Body of pancreas (tissue), 4 donors: Measurements from ENCODE around the gene DDO. TPM values are rescaled to one million over a fixed set of nuclear protein-coding genes. Genes with fewer than 3 reads are reported as not detected.
A peak's percentile ranks its signal among the peaks of the same experiment; 100 is the strongest.

Experiments used
- ATAC-seq: fragments of 150-250 bp; one replicate; pipeline ENCODE4 v1.9.1; 2016
- DNase-seq, 4 donors: peaks; one replicate each; pipeline ENCODE4 v3.0.0-alpha.2; 2019
- H3K27ac ChIP-seq, 4 donors: fragments of 200-600 bp; sonication (generic); 1 replicate in 3 of 4; 2 replicates in 1 of 4; pipeline versions ENCODE4 v1.5.1 to v1.6.1; 2016 to 2019; ENCODE audit warnings: mild to moderate bottlenecking in 1 of 4, mixed read lengths in 1 of 4, moderate library complexity in 1 of 4
- H3K27me3 ChIP-seq, 2 donors: fragments of 200-600 bp; sonication (generic); one replicate each; pipeline ENCODE4 v1.6.0; 2016; ENCODE audit warnings: mild to moderate bottlenecking in 1 of 2
- H3K36me3 ChIP-seq, 2 donors: fragments of 200-600 bp; sonication (generic); replicated peaks in 1 of 2; 2 replicates each; pipeline ENCODE4 v1.5.1; 2016; ENCODE audit warnings: low read depth in 2 of 2; ENCODE audit not compliant: insufficient read depth in 1 of 2
- H3K4me1 ChIP-seq: fragments of 200-600 bp; sonication (generic); one replicate; pipeline ENCODE4 v1.6.0; 2016
- H3K4me3 ChIP-seq, 2 donors: fragments of 200-600 bp; sonication (generic); 1 replicate in 1 of 2; 2 replicates in 1 of 2; pipeline ENCODE4 v1.5.1; 2016 to 2019
- H3K9me3 ChIP-seq, 3 donors: fragments of 200-600 bp; sonication (generic); 1 replicate in 2 of 3; 2 replicates in 1 of 3; pipeline ENCODE4 v1.5.1; 2016
- CTCF ChIP-seq, 7 experiments: fragments of 450-650 bp in 4 of 7; fragments of 200-600 bp in 3 of 7; sonication (generic) in 3 of 7; IDR thresholded peaks; one replicate each; pipeline ENCODE4 v1.5.1; 2016 to 2019; ENCODE audit warnings: antibody characterized with exemption in 7 of 7
- POLR2A ChIP-seq, 3 donors: fragments of 450-650 bp; IDR thresholded peaks; one replicate each; pipeline ENCODE4 v1.6.1; 2016; ENCODE audit warnings: antibody characterized with exemption in 3 of 3, mild to moderate bottlenecking in 2 of 3
- WGBS, 2 donors: methylation state at CpG; one replicate each; pipeline ENCODE4 v1.1.5; 2017; 5-methylcytosine and 5-hydroxymethylcytosine counted together
- intact Hi-C: fragments of 100-400 bp; cut with DNase I; formaldehyde crosslinking; loops from one replicate; pipeline ENCODE4 v1.15.1; 2023
- total RNA-seq, 2 donors: library from RNA; depleted of rRNA; stranded (reverse); fragments of >200 nt; gene quantifications; one replicate each; pipeline ENCODE4 v1.1.0, GENCODE V29; 2016

DDO gene
- total RNA-seq, 2 donors from 2014 or later: 1.3 TPM; not detected in 1

- Histone ChIP-seq H3K4me3 (no peak overlapping the region), H3K36me3 (no peaks in the 10 kb centered on the region), H3K9me3 (no peaks in the 10 kb centered on the region), H3K27me3 (no peaks in the 10 kb centered on the region), H3K27ac (no peak overlapping the region), H3K4me1 (no peaks in the 10 kb centered on the region)
- ATAC-seq (no peak), DNase-seq (no peak)
- TF ChIP-seq POLR2A (IDR thresholded peaks at IDR 0.05): no peak
- TF ChIP-seq CTCF (IDR thresholded peaks at IDR 0.05): no peak
- intact Hi-C loops: no loop called here
Observed at GRCh38 chr6:110422444-110422822, 7.1 kb upstream of the DDO start.

- no peak overlapping the region for H3K4me3 ChIP-seq
- ATAC-seq (no peak), DNase-seq (peak in 1 of 4 donors; percentile 31)
- no peaks in the 10 kb centered on the region for H3K36me3 ChIP-seq
- WGBS, 2 donors: 45 to 73% methylated on average over 4 of the region's 4 CpGs
- no peak overlapping the region for H3K27ac ChIP-seq
- intact Hi-C loops: no loop called here
- no peaks in the 10 kb centered on the region for H3K9me3 ChIP-seq
- no peaks in the 10 kb centered on the region for H3K4me1 ChIP-seq
- TF ChIP-seq CTCF (IDR thresholded peaks at IDR 0.05) (no peak), POLR2A (IDR thresholded peaks at IDR 0.05) (no peak)
- H3K27me3 ChIP-seq: no peaks in the 10 kb centered on the region
Observed at GRCh38 chr6:110421749-110422443, 6.5 kb upstream of the DDO start.

- intact Hi-C loops: no loop called here
- Histone ChIP-seq H3K4me3 (no peak overlapping the region), H3K9me3 (no peaks in the 10 kb centered on the region), H3K36me3 (no peaks in the 10 kb centered on the region), H3K4me1 (peaks cover 15% of the 10 kb centered on the region), H3K27me3 (no peaks in the 10 kb centered on the region), H3K27ac (no peak overlapping the region)
- ATAC-seq (no peak), DNase-seq (no peak)
- WGBS, 2 donors: 61 to 67% methylated on average over 6 of the region's 6 CpGs
- no peak for TF ChIP-seq POLR2A (IDR thresholded peaks at IDR 0.05)
- TF ChIP-seq CTCF (IDR thresholded peaks at IDR 0.05): no peak
Observed at GRCh38 chr6:110419028-110419739, 3.8 kb upstream of the DDO start.

- intact Hi-C loops: no loop called here
- no peak overlapping the region for H3K4me3 ChIP-seq
- H3K9me3 ChIP-seq: no peaks in the 10 kb centered on the region
- no peak for ATAC-seq
- no peak for DNase-seq
- WGBS, 2 donors: 81 to 85% methylated on average over 3 of the region's 3 CpGs
- H3K36me3 ChIP-seq: no peaks in the 10 kb centered on the region
- peaks cover 16% of the 10 kb centered on the region for H3K4me1 ChIP-seq
- no peaks in the 10 kb centered on the region for H3K27me3 ChIP-seq
- no peak for TF ChIP-seq CTCF (IDR thresholded peaks at IDR 0.05)
- H3K27ac ChIP-seq: no peak overlapping the region
Observed at GRCh38 chr6:110418594-110418993, 3.2 kb upstream of the DDO start.

GRCh38 chr6:110414669-110415068, 706 bp downstream of the DDO start:
- 57 to 63% methylated on average over 4 of the region's 4 CpGs for WGBS, 2 donors

More at GRCh38 chr6:110414669-110415068, 706 bp downstream of the DDO start:
- TF ChIP-seq CTCF (IDR thresholded peaks at IDR 0.05) (no peak), POLR2A (IDR thresholded peaks at IDR 0.05) (no peak)
- no peak for DNase-seq
- Histone ChIP-seq H3K9me3 (no peaks in the 10 kb centered on the region), H3K36me3 (no peaks in the 10 kb centered on the region), H3K4me1 (peaks cover 23% of the 10 kb centered on the region), H3K27me3 (no peaks in the 10 kb centered on the region), H3K27ac (peak overlapping the region; percentile 76 to 81 (median 79)), H3K4me3 (no peak overlapping the region)
- ATAC-seq: no peak
- intact Hi-C loops: no loop called here
